Limb (tissue), 2 donors: ENCODE results near the gene KRTAP19-7.

ENCODE experiments used
- DNase-seq, 2 donors: peaks; one replicate each; pipeline ENCODE4 v3.0.0-alpha.2; 2016; ENCODE audit errors: extremely low spot score in 2 of 2

KRTAP19-7 gene, protein sequence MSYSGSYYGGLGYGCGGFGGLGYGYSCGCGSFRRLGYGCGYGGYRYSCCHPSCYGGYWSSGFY

DNA sequence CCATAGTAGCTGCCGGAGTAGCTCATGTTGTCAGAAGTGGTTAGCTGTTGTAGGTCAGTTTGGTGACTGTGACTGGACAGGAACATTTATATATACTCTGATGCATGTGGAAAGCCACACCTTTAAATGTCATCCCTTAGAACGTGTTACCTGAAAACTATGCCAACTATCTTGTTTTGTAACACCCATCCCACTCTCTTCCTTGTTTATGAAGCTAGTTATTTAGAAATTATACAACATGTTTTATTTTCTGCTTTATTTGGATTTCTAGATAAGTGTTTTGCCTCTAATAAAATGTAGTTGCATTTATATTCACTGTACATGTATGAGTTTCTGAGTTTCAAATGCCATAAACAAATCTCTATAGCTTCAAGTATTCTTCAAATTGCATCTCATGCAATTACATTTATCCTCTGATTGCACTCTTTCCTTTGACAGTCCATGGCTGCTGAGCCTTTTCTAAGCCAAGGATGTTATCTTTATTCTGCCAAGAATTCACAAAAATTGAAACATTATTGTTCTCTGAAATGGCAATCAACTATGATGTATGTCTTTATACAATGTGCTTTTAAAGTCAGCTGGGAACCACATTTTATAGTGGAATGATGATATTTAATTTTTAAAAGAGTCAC is at the start of gene KRTAP19-7:
Gene KRTAP19-7, minus strand, starts transcription at position 51 of the 632 bp plus-strand sequence. Its CDS starts 25 bp downstream, at position 26.
- DNase-seq, result no peak

DNA sequence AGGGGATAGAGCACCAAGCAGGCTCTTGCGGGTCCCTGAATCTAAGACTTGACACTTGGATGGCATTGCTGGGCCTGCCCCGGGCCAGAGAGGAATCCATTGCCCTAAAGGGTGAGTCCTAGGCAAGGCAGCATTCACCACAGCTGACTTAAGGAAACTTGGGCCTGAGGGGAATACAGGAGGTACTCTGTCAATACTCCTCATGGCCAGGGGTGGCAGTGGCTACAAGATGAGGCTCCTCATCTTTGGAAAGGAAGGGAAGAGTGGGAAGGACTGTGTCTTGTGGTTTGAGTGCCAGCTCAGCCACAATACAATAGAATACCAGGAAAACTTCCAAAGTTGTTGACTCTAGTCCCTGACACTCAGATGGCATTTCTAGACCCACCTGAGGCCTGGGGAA is 44.9 kb upstream of the KRTAP19-7 start:
- DNase-seq, result no peak

DNA sequence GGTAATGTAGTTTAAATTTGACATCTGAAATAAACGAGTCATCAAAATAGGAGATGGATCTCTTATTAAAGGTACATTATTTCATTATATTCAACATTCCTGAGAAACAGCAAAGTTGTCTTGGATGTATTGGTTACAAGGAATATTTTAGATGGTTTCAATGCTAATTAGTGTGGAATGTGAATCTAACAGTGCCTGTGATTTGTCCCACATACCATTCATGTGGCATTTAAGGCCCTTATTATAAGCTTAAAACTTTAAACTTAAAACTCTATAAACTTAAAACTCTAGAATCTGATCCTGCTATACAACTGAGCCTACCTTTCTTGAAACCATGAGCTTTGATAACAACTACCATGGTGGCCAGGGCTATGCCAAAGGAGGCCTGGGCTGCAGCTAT is 39.7 kb upstream of the KRTAP19-7 start, which contains the start of gene KRTAP22-1:
Gene KRTAP22-1, plus strand, starts transcription at position 301 of the 400 bp plus-strand sequence.
- DNase-seq, result no peak

DNA sequence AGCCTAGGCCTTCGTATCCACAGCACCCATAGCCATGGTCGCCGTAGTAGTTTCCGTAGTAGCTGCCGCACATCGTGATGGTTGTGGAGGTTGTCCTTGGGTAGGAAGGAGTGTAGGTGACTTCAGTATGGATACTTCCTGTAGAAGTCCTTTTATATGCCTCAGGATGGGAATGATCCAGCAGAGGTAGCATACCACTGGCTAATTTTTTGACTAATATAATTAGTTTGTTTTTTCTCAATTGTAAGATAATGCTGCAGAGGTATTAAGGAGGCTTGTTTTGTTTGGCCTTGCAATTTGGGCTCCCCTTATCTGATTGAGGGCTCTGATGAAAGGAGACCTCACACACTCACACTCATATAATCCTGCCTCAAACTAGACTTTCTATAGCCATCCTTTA is 37.7 kb upstream of the KRTAP19-7 start, which contains the start of gene KRTAP6-2:
Gene KRTAP6-2, minus strand, starts transcription at position 101 of the 400 bp plus-strand sequence. Its CDS starts 28 bp downstream, at position 73.
- no peak for DNase-seq

DNA sequence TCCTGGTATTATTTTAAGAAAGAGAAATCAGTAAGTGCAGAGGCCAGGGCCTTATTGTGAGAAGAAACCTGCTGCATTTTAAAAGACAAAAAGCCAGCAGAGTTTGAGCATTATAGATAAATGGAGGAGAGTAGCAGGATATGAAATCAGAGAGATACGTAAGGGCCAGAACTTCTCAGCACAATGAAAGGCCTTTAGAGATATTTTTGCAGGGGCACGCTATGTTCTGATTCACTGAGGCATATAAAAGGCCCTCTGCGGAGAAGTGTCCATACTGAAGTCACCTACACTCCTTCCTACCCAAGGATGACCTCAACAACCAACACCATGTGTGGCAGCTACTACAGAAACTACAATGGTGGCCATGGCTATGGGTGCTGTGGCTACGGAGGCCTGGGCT is 31.0 kb upstream of the KRTAP19-7 start, which contains the start of gene KRTAP6-3:
Gene KRTAP6-3, plus strand, starts transcription at position 301 of the 400 bp plus-strand sequence. Its CDS starts 6 bp downstream, at position 307.
- no peak for DNase-seq

DNA sequence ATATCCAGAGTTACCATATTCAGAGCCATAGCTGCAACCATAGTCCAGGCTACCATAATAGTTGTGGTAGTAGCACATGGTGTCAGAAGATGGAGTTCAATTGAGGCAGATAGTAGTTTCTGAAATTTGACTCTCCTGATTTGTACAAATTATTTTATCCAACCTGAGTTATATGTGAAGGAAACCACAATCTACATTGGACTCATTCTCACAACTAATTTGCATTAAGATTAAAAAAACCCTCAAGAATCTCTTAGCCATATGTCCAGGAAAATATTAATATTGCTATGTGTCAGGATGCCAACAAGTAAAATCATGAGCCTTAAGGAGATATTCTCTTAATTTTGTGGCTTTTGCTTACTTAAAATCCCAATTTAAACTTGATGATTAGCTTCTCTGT is 29.2 kb upstream of the KRTAP19-7 start, which contains the start of gene KRTAP22-2:
Gene KRTAP22-2, minus strand, starts transcription at position 101 of the 400 bp plus-strand sequence.
- DNase-seq, result no peak

DNA sequence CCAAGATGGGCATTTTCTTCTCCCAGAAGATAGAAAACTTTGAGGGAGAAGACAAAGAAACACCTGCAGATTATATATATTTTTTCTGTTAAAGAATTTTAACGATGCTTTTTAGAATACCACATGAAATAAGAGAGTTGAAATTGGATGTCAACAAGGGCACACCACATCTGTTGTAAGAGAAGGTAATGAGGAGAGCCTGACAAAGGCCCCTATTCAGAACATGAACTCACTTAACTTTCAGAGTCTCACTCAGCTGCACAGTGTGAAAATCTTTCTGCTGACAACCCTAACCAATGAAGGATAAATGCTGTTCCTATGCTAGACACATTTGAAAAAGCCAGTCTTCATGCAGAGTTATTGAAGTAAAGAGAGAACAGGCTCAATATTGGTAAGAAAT is 21.8 kb upstream of the KRTAP19-7 start:
- DNase-seq, result no peak

DNA sequence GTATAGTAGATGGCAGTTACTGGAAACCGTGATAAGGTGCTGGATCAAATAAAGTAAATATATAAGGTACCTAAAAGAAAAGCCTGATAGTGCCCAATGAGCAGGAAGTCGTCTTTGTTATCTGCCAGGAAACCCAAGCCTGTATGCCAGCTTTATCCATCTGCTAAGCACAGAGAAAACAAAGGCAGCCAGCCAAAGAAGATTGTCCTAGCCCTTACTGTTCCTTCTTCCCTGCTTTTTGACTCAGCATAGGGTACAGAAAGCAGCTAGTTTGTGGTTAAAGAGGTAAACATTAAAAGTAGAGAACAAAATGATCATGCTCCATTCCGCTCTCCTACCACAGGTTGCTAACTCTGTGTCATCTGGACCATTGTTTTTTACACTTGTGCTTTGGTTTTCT is 19.0 kb upstream of the KRTAP19-7 start:
- DNase-seq, result no peak

DNA sequence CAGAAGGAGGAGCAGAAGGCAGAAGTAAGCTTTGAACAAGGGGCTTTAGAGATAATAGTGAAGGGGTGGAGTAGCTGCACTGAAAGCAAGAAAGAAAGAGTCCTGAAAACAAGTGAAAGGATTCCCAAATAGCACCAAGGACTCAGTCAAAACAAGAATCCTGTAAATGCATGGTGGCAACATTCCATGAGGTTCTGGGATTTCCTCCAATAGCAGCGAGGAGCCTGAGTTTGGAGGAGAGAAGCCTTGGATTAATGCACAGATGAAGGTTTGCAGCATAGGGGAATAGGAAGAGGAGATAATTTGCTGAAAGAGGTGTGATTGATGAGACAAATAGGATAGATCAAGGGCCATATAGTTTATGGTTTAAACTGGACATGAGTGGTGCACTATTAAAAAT is 18.2 kb upstream of the KRTAP19-7 start:
- no peak for DNase-seq

DNA sequence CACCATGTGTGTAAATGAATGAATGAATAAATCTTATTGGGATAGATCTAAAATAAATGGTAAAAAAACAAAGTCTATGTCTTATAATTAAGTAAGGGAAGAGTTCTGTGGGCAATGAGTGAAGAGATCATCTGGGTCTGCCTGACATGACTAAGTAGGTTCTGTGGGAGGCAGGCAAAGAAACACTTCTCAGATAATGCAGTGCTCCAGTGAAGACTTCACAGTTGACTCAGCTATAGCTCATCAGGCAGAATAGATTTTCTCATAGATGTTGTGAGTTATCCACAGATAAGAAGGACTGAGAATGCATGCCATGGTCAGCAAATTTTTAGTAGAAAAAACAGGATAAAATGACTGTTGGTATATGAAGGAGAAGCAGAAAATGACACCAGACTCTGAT is 16.7 kb upstream of the KRTAP19-7 start:
- no peak for DNase-seq

DNA sequence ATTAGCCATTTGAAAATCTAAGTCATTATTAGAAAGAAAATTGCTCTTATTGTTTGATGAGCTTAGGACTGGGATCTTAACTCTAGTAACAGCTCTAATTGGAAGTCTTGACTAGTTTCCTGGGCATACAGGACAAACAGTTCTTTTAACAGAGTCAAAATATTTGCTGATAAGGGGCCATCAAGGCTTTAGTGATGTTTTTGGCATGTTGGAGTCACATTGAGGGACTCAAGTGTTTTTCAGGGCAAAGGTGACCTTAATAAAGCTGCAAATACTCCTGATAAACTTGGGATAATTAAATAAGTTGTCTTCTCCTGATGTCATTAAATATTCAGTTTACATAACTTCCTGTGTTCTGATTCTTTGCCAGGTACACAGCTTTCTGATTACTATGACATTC is 6.5 kb upstream of the KRTAP19-7 start:
- DNase-seq, result no peak

DNA sequence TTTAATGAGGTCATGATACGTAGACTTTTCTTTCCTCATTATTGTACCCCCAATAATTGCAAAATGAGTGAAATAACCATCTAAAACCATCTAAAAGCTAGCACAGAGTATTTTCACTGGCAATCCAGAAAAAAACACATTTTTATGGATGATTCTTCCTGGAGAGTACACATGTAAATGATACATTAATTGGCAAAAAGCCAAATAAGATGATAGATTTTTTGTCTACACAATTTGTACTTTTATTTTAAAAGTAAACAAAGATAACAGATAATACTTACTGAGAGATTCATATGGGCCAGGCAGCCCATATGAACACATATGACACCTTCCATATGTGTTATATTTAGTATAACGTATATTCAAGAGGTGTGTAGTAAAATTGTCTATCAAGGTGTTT is 2.5 kb upstream of the KRTAP19-7 start:
- DNase-seq, result no peak

DNA sequence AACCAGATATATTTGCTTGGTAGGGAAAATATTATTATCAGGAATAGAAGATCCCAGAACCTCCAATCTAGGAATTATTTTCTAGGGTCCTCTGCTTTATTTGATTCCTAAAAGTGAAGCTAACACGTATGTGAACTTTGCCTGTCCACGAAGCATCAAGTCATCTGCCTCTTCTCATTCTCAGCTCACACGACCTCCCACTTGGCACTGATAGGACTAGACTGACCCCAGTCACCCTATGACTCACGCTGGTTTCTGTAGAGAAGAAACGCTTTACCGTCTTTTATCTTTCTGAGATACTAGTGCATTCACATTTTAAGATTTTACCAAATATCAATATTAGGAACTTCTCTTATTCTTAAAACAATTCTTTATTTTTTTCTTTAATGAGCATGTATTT is 2.0 kb upstream of the KRTAP19-7 start:
- DNase-seq, result no peak

DNA sequence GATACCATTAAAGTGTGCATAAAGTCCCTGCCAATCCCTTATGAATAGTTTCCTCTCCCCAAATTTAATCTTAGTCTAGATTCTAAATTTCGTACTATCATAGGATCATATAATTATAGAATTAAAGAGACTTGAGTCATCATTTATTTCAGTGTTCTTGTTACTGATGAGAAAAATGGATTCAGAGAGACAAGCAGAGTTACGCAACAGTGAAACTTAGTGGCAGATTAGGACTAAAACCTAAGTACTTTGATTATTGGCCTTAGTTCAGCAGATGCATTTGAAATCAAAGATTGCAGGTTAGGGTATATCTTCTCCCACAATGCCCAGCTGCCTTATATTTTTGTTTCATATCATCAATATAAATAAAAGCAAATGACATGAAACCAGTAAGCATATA is 843 bp upstream of the KRTAP19-7 start:
- DNase-seq, result no peak

DNA sequence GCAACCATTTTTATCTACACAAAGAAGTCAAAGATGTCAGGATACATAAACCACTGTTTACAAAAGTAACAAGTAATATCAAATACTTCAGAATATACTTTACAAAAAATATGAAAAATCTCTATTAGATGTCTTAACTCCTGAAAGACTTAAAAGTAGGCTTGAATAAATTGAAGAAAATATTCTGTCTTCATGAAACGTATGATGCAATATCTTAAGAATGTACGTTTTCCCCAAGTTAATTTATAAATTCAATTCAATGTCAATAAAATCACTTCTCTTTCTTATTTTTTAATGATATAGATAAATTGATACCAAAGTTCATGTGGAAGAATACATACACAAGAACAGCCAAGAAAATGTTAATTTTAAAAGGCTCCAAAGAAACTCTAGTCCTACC is 6.0 kb downstream of the KRTAP19-7 start:
- DNase-seq, result no peak

DNA sequence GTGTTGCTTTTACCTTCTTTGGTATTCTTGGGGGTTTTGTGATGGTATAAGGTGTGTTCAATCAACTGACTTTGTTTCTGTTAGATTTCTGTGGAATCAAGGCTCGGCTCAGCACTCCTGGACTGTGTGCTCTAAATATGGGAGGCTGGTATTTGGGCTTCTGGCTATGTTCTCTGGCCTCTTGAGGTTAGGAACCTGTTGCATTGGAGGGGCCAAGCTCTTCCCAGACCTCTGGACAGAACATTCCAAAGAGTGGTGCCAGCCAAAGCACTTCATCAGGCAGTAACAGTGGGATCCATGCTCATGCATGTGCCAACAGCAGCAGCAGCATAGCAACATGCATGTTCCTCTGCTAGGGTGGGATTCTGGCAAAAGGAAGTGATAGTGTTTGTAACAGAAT is 8.3 kb downstream of the KRTAP19-7 start:
- DNase-seq, result no peak

DNA sequence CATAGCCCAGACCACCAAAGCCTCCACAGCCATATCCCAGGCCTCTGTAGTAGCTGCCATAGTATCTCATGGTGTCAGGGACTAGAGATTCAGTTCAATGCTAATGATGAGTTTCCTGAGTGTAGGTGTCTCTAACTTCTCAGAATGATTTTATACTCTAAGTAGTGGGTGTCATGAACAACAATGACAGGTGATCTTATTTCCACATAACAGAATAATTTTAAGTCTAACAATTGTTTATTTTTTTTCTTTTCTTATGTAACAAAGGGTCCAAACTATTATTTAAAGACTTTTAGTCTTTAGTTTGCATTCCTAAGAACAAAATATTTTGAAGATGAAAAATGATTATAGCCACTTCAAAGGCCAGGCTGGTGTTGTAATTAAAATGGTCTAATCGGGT is 19.4 kb downstream of the KRTAP19-7 start, which contains the start of gene KRTAP19-6:
Gene KRTAP19-6, minus strand, starts transcription at position 101 of the 400 bp plus-strand sequence. Its CDS starts 31 bp downstream, at position 70.
- DNase-seq, result no peak

DNA sequence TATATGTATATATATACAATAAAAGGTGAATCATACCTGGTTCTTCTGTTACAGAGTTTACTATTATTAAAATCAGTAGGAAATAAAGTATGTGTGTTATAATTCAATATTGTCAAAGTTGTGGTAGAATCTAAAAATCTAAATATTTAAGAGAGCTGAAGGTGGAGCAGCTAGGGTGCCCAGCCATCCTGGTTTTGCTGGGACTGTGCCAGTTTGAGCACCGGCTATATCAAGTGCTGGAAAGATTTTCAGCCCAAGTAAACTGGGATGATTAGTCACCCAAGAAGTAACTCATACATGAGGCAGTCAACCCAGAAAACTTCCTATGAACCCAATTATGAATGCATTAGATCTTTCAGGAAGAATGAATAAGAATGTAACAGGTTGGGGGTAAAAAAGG is 42.2 kb downstream of the KRTAP19-7 start:
- DNase-seq, result no peak

DNA sequence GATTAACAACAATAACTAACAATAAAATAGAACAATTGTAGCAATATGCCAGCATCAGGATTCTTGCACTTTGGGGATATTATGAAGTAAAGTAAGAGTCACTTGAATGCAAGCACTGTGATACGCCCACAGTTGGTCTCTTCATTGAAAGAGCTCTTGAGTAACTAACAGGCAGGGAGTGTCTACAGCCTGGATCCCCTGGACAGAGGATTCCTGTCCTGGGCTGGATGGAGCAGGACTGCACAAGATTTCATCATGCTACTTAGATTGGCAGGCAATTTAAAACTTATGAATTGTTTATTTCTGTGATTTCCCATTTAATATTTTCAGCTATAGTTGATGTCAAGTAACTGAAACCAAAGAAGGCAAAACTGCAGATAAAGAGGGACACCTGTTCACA is 45.4 kb downstream of the KRTAP19-7 start:
- DNase-seq, result no peak
